ENCODE data around the gene ALDH1L2. TPM values are rescaled to one million over a fixed set of nuclear protein-coding genes. Genes with fewer than 3 reads are reported as not detected.
A peak's percentile ranks its signal among the peaks of the same experiment; 100 is the strongest.

Gene ALDH1L2
- total and polyA plus RNA-seq, 11 donors: 0.53 to 6.7 (median 2.0) TPM

- DNase-seq (no peak), ATAC-seq (no peak)
- Histone ChIP-seq H3K36me3 (no peaks in the 10 kb centered on the region), H3K27ac (no peak overlapping the region), H3K9me3 (no peaks in the 10 kb centered on the region), H3K27me3 (no peaks in the 10 kb centered on the region), H3K4me3 (no peak overlapping the region), H3K4me1 (peaks cover 0 to 5% (median 0%) of the 10 kb centered on the region in 12 donors)
- no peak for TF ChIP-seq POLR2A (IDR thresholded peaks at IDR 0.05)
- TF ChIP-seq CTCF (IDR thresholded peaks at IDR 0.05): no peak
- intact Hi-C loops (cut with DNase I): no loop called here
- 59 to 72% (median 65%) methylated on average over 5 to 8 of the region's 8 CpGs; no CpG with 5 or more reads in 1 of the 4 donors for WGBS, 4 donors
These were observed 107.6 kb downstream of the ALDH1L2 start for GRCh38 chr12:104976703-104977102.

GRCh38 chr12:104975587-104976343, 108.5 kb downstream of the ALDH1L2 start:
- TF ChIP-seq POLR2A (IDR thresholded peaks at IDR 0.05) (no peak), CTCF (IDR thresholded peaks at IDR 0.05) (no peak)
- no peak overlapping the region for H3K27ac ChIP-seq
- DNase-seq (no peak), ATAC-seq (no peak)
- H3K4me3 ChIP-seq: no peak overlapping the region
- no peaks in the 10 kb centered on the region for H3K27me3 ChIP-seq
- 68 to 81% (median 76%) methylated on average over 4 of the region's 4 CpGs; no CpG with 5 or more reads in 1 of the 4 donors for WGBS, 4 donors
- H3K9me3 ChIP-seq: no peaks in the 10 kb centered on the region
- peaks cover 0 to 5% (median 0%) of the 10 kb centered on the region in 12 donors for H3K4me1 ChIP-seq
- intact Hi-C loops (cut with DNase I): no loop called here
- H3K36me3 ChIP-seq: no peaks in the 10 kb centered on the region

DNA sequence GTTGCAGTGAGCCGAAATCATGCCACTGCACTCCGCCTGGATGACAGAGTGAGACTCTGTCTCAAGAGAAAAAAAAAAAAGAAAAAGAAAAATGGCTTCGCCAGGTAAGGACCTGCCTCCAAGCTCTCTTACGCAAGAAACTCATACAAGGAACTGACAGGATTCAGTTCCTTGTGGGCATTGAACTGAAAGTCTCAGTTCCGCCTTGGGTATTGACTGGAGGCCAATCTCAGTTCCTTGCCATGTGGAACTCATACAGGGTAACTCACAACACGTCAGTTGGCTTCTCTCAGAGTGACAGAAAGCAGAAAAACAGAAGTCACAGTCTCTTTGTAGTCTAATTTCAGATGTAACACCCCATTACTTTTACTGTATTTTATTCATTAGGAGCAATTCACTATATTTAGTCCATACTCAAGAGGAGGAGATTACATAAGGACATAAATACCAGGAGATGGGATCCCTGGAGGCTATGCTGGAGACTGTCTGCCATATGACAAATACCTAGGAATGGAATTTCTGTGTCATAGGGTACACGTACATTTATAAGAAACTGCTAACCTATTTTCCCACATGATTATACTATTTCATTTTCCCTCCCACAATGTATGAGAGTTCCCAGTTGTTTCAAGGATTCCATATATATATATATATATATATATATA, 109.5 kb downstream of the ALDH1L2 start:
- H3K4me1 ChIP-seq: peaks cover 0 to 5% (median 0%) of the 10 kb centered on the region in 12 donors
- H3K9me3 ChIP-seq: no peaks in the 10 kb centered on the region
- intact Hi-C loops (cut with DNase I): no loop called here
- H3K36me3 ChIP-seq: no peaks in the 10 kb centered on the region
- TF ChIP-seq POLR2A (IDR thresholded peaks at IDR 0.05) (no peak), CTCF (IDR thresholded peaks at IDR 0.05) (no peak)
- no peak overlapping the region for H3K4me3 ChIP-seq
- DNase-seq (no peak), ATAC-seq (peak; percentile 14 to 73 (median 58))
- no peaks in the 10 kb centered on the region for H3K27me3 ChIP-seq
- 78 to 84% (median 81%) methylated on average over 7 of the region's 7 CpGs for WGBS, 4 donors
- peak overlapping the region in 1 of 12 donors; percentile 28 for H3K27ac ChIP-seq

DNA sequence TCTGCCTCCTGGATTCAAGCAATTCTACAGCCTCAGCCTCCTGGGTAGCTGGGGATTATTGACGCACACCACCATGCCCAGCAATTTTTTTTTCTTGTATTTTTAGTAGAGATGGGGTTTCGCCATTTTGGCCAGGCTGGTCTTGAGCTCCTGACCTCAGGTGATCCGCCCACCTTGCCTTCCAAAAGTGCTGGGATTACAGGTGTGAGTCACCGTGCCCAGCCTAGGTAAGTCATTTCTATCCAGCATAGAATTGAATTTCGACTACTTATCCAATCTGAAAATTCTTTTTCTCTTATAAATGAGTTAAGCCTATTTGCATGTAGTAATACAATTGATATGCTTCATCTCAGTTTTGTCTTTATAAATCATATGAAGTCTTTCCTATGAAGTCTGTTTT, 111.0 kb downstream of the ALDH1L2 start:
- H3K27me3 ChIP-seq: no peaks in the 10 kb centered on the region

More for the DNA sequence above, 111.0 kb downstream of the ALDH1L2 start:
- peaks cover 0 to 5% (median 0%) of the 10 kb centered on the region in 12 donors for H3K4me1 ChIP-seq
- no peaks in the 10 kb centered on the region for H3K36me3 ChIP-seq
- no peak overlapping the region for H3K4me3 ChIP-seq
- TF ChIP-seq CTCF (IDR thresholded peaks at IDR 0.05): no peak
- ATAC-seq: no peak
- 88 to 92% (median 91%) methylated on average over 5 of the region's 5 CpGs for WGBS, 4 donors
- intact Hi-C loops (cut with DNase I): no loop called here
- no peak for DNase-seq
- H3K9me3 ChIP-seq: no peaks in the 10 kb centered on the region
- H3K27ac ChIP-seq: no peak overlapping the region
